AG09309 (cell line): ENCODE data around the gene BPIFB2.

Source experiments
- DNase-seq: peaks from one replicate; pipeline ENCODE4 v3.0.0-alpha.2; 2010; ENCODE audit warnings: low read depth
- H3K4me3 ChIP-seq: 2 replicates; pipeline ENCODE4 v1.5.1; 2011; ENCODE audit warnings: mild to moderate bottlenecking, low read depth, low read length, moderate library complexity; ENCODE audit not compliant: control insufficient read depth
- CTCF ChIP-seq: IDR thresholded peaks from 2 replicates; pipeline ENCODE4 v1.5.1; 2011; ENCODE audit warnings: mild to moderate bottlenecking, low read depth, low read length, inconsistent platforms; ENCODE audit not compliant: insufficient read depth, control insufficient read depth; ENCODE audit errors: missing control alignments

BPIFB2 gene

GRCh38 chr20:33065785-33066184 lies 58.3 kb downstream of the BPIFB2 start:
- no peak overlapping the region for H3K4me3 ChIP-seq
- TF ChIP-seq CTCF = no peak
- no peak for DNase-seq

DNA sequence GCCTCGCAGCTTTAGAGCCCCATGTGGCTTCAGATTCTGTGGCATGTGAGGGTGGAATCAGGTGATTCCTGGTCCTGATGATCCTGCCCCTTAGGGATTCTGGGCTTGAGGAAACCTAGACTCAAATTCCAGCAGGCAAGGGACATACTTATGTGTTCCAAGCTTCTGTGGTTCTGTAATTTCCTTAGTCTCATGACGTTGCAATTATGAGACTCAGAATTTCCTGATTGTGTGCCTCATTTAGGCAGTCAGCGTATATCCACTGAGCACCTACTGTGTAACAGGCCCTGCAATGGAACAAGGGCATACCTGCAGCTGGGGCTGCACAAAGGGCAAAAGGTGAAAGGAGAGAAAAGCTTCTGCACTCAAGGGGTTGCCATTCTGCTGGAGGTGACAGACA lies 60.3 kb downstream of the BPIFB2 start:
- no peak overlapping the region for H3K4me3 ChIP-seq
- TF ChIP-seq CTCF = no peak
- no peak for DNase-seq

DNA sequence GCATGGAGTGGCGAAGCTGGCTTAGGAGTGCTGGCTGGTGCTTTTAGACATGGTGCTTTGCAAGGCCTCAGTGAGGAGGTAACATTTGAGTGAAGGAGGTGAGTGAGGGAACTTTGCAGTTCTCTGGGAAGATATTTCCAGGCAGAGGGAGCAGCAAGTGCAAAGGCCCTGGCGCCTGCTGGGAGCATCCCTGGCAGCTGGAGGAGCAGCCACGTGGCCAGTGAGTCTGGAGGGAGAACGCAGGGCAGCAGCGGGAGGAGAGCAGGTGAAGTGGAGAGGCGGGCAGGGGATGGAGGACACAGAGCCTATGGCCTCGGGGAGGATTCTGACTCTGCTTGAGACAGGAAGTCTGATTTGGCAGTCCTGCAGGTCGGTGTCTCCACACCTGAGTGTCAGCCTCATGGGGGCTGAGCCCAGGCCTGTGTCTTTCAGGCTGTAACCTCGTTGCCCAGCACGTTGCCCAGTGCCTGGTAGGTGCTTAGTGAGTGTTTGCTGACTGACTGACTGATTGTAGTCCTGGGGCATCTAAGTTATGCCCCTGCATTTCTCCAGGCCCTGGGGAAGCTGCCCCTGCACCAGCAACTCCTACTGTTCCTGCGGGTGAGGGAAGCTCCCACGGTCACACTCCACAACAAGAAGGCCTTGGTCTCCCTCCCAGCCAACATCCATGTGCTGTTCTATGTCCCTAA lies 60.9 kb downstream of the BPIFB2 start:
- DNase-seq = no peak
- no peak for TF ChIP-seq CTCF
- H3K4me3 ChIP-seq = no peak overlapping the region

GRCh38 chr20:33069673-33070072 lies 62.2 kb downstream of the BPIFB2 start:
- no peak for DNase-seq
- TF ChIP-seq CTCF = no peak
- H3K4me3 ChIP-seq = no peak overlapping the region

DNA sequence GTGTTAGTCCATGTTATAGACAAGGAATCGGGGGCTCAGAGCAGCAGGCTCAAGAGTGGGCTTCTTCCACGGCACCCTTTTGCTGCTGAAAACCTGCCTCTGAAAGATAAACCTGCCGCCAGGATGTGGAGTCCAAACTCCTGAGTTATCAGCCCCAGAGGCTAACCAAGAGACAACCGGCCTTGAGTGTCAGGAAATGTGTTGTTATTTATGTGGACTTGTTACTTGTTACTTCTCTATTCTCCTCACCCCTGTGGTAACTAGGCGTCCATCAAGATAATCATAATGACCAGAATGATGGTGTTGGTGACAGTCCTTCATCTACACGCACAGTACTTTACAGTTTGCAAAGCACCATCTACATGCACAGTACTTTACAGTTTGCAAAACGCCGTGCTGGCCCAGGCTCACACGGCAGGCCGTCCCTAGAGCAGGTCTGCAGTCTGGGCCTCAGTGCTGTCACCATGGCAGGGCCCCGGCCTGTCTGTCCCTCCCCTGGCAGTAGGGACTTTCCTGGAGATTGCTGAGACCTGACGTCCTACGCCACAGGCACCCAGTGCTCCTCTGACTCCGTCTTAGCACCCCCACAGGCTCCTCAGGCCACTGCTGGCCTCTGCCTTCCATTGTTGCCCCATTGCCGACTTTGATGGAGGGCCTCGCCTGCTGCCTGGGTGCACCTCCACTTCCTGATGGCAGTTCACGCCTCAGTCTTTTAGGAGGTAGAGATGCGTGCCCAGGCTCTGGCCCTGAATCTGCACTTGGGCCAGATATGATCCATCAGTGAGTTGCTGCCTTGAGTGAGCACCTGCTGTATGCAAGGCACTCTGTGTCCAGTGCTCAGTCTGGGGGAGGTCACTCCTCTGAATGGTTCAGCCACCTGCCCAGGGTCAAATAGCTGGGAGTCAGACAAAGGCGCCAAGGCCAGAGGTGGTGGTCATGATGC lies 62.9 kb downstream of the BPIFB2 start:
- TF ChIP-seq CTCF = no peak
- DNase-seq = no peak
- H3K4me3 ChIP-seq = no peak overlapping the region

- no peak for TF ChIP-seq CTCF
- DNase-seq = no peak
- H3K4me3 ChIP-seq = no peak overlapping the region
These were observed 63.7 kb downstream of the BPIFB2 start for GRCh38 chr20:33071198-33071597.
